ENCODE data around the gene TMEM53.
A peak's percentile ranks its signal among the peaks of the same experiment; 100 is the strongest.

Gene TMEM53

GRCh38 chr1:44645476-44646244 lies 28.6 kb downstream of the TMEM53 start:
- no peak for DNase-seq

GRCh38 chr1:44644806-44645205 lies 29.5 kb downstream of the TMEM53 start:
- no peak for DNase-seq

- peak; percentile 53 to 76 for DNase-seq
Measured at GRCh38 chr1:44643721-44644334, 30.5 kb downstream of the TMEM53 start.

- DNase-seq, result peak in 1 of 2 experiments; percentile 22
Measured at GRCh38 chr1:44642925-44643324, 31.4 kb downstream of the TMEM53 start.

GRCh38 chr1:44642255-44642654 lies 32.0 kb downstream of the TMEM53 start:
- no peak for DNase-seq

GRCh38 chr1:44641126-44642102 lies 32.9 kb downstream of the TMEM53 start:
- DNase-seq, result no peak

GRCh38 chr1:44640200-44640853 lies 34.0 kb downstream of the TMEM53 start:
- DNase-seq, result peak; percentile 72 to 88

GRCh38 chr1:44637702-44638411 lies 36.4 kb downstream of the TMEM53 start:
- no peak for DNase-seq

- peak; percentile 65 to 68 for DNase-seq
Measured at GRCh38 chr1:44636688-44637598, 37.3 kb downstream of the TMEM53 start.

- DNase-seq, result no peak
Measured at GRCh38 chr1:44636083-44636687, 38.1 kb downstream of the TMEM53 start.

GRCh38 chr1:44635439-44635838 lies 38.8 kb downstream of the TMEM53 start:
- DNase-seq, result no peak

- DNase-seq, result no peak
Measured at GRCh38 chr1:44634606-44635189, 39.6 kb downstream of the TMEM53 start.

GRCh38 chr1:44632598-44632997 lies 41.7 kb downstream of the TMEM53 start:
- DNase-seq, result peak in 1 of 2 experiments; percentile 38

GRCh38 chr1:44631647-44632539 lies 42.4 kb downstream of the TMEM53 start:
- DNase-seq, result peak; percentile 85 to 89

- no peak for DNase-seq
Measured at GRCh38 chr1:44631333-44631646, 43.0 kb downstream of the TMEM53 start.

GRCh38 chr1:44630116-44630515 lies 44.2 kb downstream of the TMEM53 start:
- no peak for DNase-seq

GRCh38 chr1:44628962-44629756 lies 45.1 kb downstream of the TMEM53 start:
- no peak for DNase-seq

- no peak for DNase-seq
Measured at GRCh38 chr1:44625348-44625747, 48.9 kb downstream of the TMEM53 start.
